Body of pancreas (tissue), 4 donors: ENCODE measurements around the gene NTHL1. TPM values are rescaled to one million over a fixed set of nuclear protein-coding genes. Genes with fewer than 3 reads are reported as not detected.

Experiments used
- ATAC-seq: fragments of 150-250 bp; one replicate; pipeline ENCODE4 v1.9.1; 2016
- DNase-seq, 4 donors: peaks; one replicate each; pipeline ENCODE4 v3.0.0-alpha.2; 2019
- H3K27ac ChIP-seq, 4 donors: fragments of 200-600 bp; sonication (generic); 1 replicate in 3 of 4; 2 replicates in 1 of 4; pipeline versions ENCODE4 v1.5.1 to v1.6.1; 2016 to 2019; ENCODE audit warnings: mild to moderate bottlenecking in 1 of 4, mixed read lengths in 1 of 4, moderate library complexity in 1 of 4
- H3K27me3 ChIP-seq, 2 donors: fragments of 200-600 bp; sonication (generic); one replicate each; pipeline ENCODE4 v1.6.0; 2016; ENCODE audit warnings: mild to moderate bottlenecking in 1 of 2
- H3K36me3 ChIP-seq, 2 donors: fragments of 200-600 bp; sonication (generic); replicated peaks in 1 of 2; 2 replicates each; pipeline ENCODE4 v1.5.1; 2016; ENCODE audit warnings: low read depth in 2 of 2; ENCODE audit not compliant: insufficient read depth in 1 of 2
- H3K4me1 ChIP-seq: fragments of 200-600 bp; sonication (generic); one replicate; pipeline ENCODE4 v1.6.0; 2016
- H3K4me3 ChIP-seq, 2 donors: fragments of 200-600 bp; sonication (generic); 1 replicate in 1 of 2; 2 replicates in 1 of 2; pipeline ENCODE4 v1.5.1; 2016 to 2019
- H3K9me3 ChIP-seq, 3 donors: fragments of 200-600 bp; sonication (generic); 1 replicate in 2 of 3; 2 replicates in 1 of 3; pipeline ENCODE4 v1.5.1; 2016
- CTCF ChIP-seq, 7 experiments: fragments of 450-650 bp in 4 of 7; fragments of 200-600 bp in 3 of 7; sonication (generic) in 3 of 7; IDR thresholded peaks; one replicate each; pipeline ENCODE4 v1.5.1; 2016 to 2019; ENCODE audit warnings: antibody characterized with exemption in 7 of 7
- POLR2A ChIP-seq, 3 donors: fragments of 450-650 bp; IDR thresholded peaks; one replicate each; pipeline ENCODE4 v1.6.1; 2016; ENCODE audit warnings: antibody characterized with exemption in 3 of 3, mild to moderate bottlenecking in 2 of 3
- WGBS, 2 donors: methylation state at CpG; one replicate each; pipeline ENCODE4 v1.1.5; 2017; 5-methylcytosine and 5-hydroxymethylcytosine counted together
- intact Hi-C: fragments of 100-400 bp; cut with DNase I; formaldehyde crosslinking; loops from one replicate; pipeline ENCODE4 v1.15.1; 2023
- total RNA-seq, 2 donors: library from RNA; depleted of rRNA; stranded (reverse); fragments of >200 nt; gene quantifications; one replicate each; pipeline ENCODE4 v1.1.0, GENCODE V29; 2016

NTHL1 gene
- total RNA-seq, 2 donors from 2014 or later: 15.2 to 19.7 TPM

- no peak for DNase-seq
- no peak overlapping the region for H3K27ac ChIP-seq
- ATAC-seq: no peak
- H3K36me3 ChIP-seq: peaks cover 0 to 7% of the 10 kb centered on the region in 2 donors
- intact Hi-C loops: no loop called here
- no peaks in the 10 kb centered on the region for H3K27me3 ChIP-seq
- H3K4me1 ChIP-seq: no peaks in the 10 kb centered on the region
- H3K9me3 ChIP-seq: no peaks in the 10 kb centered on the region
- TF ChIP-seq POLR2A (IDR thresholded peaks at IDR 0.05) (no peak), CTCF (IDR thresholded peaks at IDR 0.05) (no peak)
- WGBS, 2 donors: 90 to 94% methylated on average over 6 to 25 of the region's 25 CpGs
- no peak overlapping the region for H3K4me3 ChIP-seq
Observed at GRCh38 chr16:2063861-2064260, 16.2 kb upstream of the NTHL1 start.

GRCh38 chr16:2062801-2063200 lies 15.2 kb upstream of the NTHL1 start:
- Histone ChIP-seq H3K4me3 (no peak overlapping the region), H3K4me1 (no peaks in the 10 kb centered on the region), H3K9me3 (no peaks in the 10 kb centered on the region), H3K27ac (no peak overlapping the region), H3K27me3 (no peaks in the 10 kb centered on the region), H3K36me3 (peaks cover 0 to 7% of the 10 kb centered on the region in 2 donors)
- DNase-seq (no peak), ATAC-seq (no peak)
- TF ChIP-seq POLR2A (IDR thresholded peaks at IDR 0.05) (no peak), CTCF (IDR thresholded peaks at IDR 0.05) (no peak)
- intact Hi-C loops: no loop called here
- 94% methylated on average over 16 of the region's 28 CpGs; no CpG with 5 or more reads in 1 of the 2 donors for WGBS, 2 donors

GRCh38 chr16:2061526-2061925 lies 13.9 kb upstream of the NTHL1 start:
- no peak overlapping the region for H3K27ac ChIP-seq
- H3K9me3 ChIP-seq: no peaks in the 10 kb centered on the region
- WGBS, 2 donors: 93 to 97% methylated on average over 7 to 12 of the region's 13 CpGs
- intact Hi-C loops: no loop called here
- H3K36me3 ChIP-seq: peaks cover 0 to 7% of the 10 kb centered on the region in 2 donors
- TF ChIP-seq CTCF (IDR thresholded peaks at IDR 0.05): no peak
- TF ChIP-seq POLR2A (IDR thresholded peaks at IDR 0.05): no peak
- ATAC-seq (no peak), DNase-seq (no peak)
- no peaks in the 10 kb centered on the region for H3K4me1 ChIP-seq
- no peaks in the 10 kb centered on the region for H3K27me3 ChIP-seq
- no peak overlapping the region for H3K4me3 ChIP-seq

- H3K36me3 ChIP-seq: peaks cover 0 to 4% of the 10 kb centered on the region in 2 donors
- intact Hi-C loops: no loop called here
Observed at GRCh38 chr16:2061023-2061422, 13.4 kb upstream of the NTHL1 start.

More at GRCh38 chr16:2061023-2061422, 13.4 kb upstream of the NTHL1 start:
- H3K9me3 ChIP-seq: no peaks in the 10 kb centered on the region
- WGBS, 2 donors: 86 to 94% methylated on average over 7 to 17 of the region's 18 CpGs
- H3K4me1 ChIP-seq: no peaks in the 10 kb centered on the region
- TF ChIP-seq CTCF (IDR thresholded peaks at IDR 0.05) (no peak), POLR2A (IDR thresholded peaks at IDR 0.05) (no peak)
- H3K4me3 ChIP-seq: no peak overlapping the region
- DNase-seq: no peak
- H3K27ac ChIP-seq: no peak overlapping the region
- H3K27me3 ChIP-seq: no peaks in the 10 kb centered on the region
- ATAC-seq: no peak
